H4 (cell line): ENCODE measurements around the gene ACTR1B. TPM values are rescaled to one million over a fixed set of nuclear protein-coding genes. Genes with fewer than 3 reads are reported as not detected.
"Not testable (repeated sequence)": the region's sequence is repeated elsewhere in the genome, so short reads cannot be mapped to it uniquely, and the experiment has no call there.

Source experiments
- DNase-seq: peaks from one replicate; pipeline ENCODE4 v3.0.0-alpha.2; 2015; ENCODE audit warnings: low spot score
- total RNA-seq: library from RNA; depleted of rRNA; stranded (reverse); fragments of >200 nt; shearing (Covaris generic); gene quantifications from 2 replicates; pipeline ENCODE4 v1.2.3, GENCODE V29; 2014

The ACTR1B gene
- total RNA-seq, 1 experiment from 2014 or later: 31.4 TPM

GRCh38 chr2:97688062-97688827 is 24.4 kb upstream of the ACTR1B start:
- DNase-seq: no peak

- DNase-seq: not testable (repeated sequence)
These were observed 23.4 kb upstream of the ACTR1B start for GRCh38 chr2:97687235-97687634.

GRCh38 chr2:97678298-97678697 is 14.5 kb upstream of the ACTR1B start:
- no peak for DNase-seq

- DNase-seq: no peak
These were observed 13.6 kb upstream of the ACTR1B start for GRCh38 chr2:97677480-97677879.

- DNase-seq: no peak
These were observed 12.8 kb upstream of the ACTR1B start for GRCh38 chr2:97676620-97677019.

- DNase-seq: no peak
These were observed 11.7 kb upstream of the ACTR1B start for GRCh38 chr2:97675430-97676113.

DNA sequence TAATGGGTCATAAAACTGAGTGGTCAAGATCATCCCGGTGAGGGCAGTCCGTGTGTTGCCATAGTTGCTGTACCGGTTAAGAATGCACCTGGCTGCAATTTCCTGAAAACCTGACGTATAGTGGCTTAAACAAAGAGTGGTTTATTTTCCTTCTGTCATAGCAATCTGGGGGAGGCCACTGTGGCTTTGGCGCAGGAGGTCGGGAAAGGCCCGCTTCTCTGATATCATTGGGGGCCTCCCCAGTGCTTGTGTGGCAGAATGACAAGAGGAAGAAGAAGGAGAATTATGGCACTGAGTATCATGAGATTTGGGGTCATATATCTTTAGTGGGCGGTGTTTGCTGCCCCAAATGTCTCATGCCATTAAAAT is 10.1 kb upstream of the ACTR1B start:
- no peak for DNase-seq

GRCh38 chr2:97673182-97673914 is 9.5 kb upstream of the ACTR1B start:
- no peak for DNase-seq

DNA sequence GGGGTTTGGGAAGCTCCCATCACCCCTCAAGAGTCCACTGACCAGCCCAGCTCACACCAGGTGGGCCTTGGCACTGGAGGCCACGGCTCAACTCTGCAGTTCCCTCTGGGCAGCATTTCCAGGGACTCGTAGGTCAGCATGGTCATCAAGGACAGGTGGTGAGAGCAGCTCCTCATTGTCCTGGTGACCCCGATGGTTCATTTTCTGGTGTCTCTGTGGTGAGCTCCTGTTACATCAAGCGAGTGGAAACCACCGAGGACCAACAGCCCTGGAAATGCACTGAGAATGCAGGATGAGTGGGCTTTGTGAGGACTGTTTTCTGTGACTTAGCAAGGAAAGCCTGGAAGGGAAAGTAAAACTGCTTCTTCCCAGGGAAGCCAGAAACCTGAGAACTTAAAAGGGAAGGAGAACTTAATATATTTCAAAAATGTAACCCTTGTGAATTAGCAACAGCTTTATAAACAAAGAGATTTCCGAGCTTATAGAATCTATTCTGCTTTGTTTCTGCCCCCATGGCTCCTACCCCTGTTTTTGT is 8.8 kb upstream of the ACTR1B start:
- not testable (repeated sequence) for DNase-seq

- no peak for DNase-seq
These were observed 7.7 kb upstream of the ACTR1B start for GRCh38 chr2:97671526-97671925.

DNA sequence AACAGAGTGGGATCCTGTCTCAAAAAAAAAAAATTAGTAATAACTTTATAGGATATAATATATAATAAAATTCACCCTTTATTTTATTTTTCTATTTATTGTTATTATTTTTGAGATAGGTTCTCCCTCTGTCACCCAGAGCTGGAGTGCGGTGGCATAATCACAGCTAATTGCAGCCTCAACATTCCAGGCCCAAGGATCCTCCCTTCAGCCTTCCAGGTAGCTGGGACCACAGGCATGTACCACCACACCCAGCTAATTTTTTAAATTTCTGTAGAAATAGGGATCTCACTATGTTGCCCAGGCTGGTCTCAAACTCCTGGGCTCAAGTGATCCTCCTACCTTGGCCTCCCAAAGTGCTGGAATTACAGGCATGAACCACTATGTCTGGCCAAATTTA is 6.6 kb upstream of the ACTR1B start:
- DNase-seq: no peak

GRCh38 chr2:97669448-97669847 is 5.6 kb upstream of the ACTR1B start, which contains the start of gene C2orf92:
Gene C2orf92, plus strand, starts transcription at chr2:97669713. Its CDS starts 76 bp downstream, at chr2:97669789.
- DNase-seq: no peak

DNA sequence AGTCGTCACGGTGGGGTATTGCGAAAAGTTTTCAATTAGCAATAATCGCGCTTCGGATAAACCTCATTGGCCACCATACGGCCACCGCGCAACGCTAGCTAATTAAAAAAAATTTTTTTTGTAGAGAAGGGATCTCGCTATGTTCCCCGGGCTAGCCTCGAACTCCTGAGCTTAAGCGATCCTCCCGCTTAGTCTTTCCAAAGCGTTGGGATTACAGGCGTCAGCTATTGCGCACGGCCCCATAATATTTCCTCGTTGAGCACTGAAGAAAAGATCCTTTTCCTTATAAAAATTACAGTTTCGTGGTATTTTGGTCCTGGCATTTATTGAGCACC is 759 bp upstream of the ACTR1B start:
- DNase-seq: no peak

DNA sequence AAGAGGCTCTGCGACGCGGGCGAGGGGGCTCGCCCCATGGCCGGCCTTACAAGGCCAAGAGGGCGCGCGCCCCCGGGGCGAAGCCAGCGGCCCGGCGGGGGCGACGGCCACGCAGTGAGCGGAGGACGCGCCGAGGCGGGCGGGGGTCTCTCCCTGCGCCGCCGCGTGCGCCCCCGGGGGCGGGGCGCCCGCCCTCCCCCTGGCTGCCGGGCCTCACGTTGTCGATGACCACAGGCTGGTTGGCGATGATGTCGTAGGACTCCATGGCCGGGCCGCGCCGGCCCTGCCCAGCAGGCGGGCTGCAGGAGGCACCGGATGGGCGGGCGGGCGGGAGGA is 250 bp downstream of the ACTR1B start:
- no peak for DNase-seq

GRCh38 chr2:97662895-97663625 is 784 bp downstream of the ACTR1B start:
- DNase-seq: peak; percentile 61

DNA sequence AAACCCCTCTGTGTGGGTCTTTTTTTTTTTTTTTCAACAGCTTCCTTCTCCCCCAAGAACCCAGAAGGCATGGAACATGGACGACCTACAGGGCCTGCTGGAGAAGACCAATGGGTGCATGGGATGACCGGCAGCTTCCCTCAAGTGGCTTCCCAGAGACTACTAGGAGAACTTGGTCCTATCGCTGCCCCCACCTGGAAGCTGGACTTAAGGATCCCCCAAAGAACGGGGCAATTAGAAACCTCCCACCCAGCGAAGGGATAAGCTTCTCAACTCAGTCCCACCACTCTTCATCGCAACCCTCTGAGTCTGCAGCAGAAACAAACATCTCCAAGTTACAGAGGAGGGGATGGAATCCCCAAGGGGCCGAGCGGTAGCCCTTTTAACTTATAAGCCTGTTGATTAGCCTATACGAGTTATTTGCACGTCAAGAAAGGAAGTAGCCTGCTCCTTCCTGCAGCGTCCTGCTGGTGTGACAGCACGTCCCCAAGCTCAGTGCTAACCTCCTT is 1.4 kb downstream of the ACTR1B start:
- DNase-seq: no peak

DNA sequence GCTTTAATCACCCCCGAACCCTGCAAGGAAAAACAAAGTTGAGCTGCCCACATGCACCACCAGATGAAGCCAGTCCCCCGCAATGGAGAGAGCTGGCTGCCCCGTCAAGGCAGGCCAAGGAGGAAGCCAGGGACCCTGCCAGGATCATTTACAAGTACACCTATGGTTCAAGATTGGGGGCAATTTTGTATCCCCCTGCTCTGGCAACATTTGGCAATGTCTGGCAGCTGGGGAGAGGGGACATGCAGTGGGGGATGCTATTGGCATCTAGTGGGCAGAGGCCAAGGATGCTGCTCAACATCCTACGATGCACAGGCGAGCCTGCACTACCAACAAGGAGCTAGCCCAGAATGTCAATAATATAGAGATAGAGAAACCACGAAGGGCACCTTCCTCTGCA is 1.9 kb downstream of the ACTR1B start:
- no peak for DNase-seq

- DNase-seq: no peak
These were observed 3.0 kb downstream of the ACTR1B start for GRCh38 chr2:97660775-97661389.

- DNase-seq: no peak
These were observed 3.6 kb downstream of the ACTR1B start for GRCh38 chr2:97660044-97660774.

- no peak for DNase-seq
These were observed 4.4 kb downstream of the ACTR1B start for GRCh38 chr2:97659256-97660043.
